Stimulated activated CD8-positive, alpha-beta memory T cell treated with anti-CD3 and anti-CD28 coated beads, Interleukin-7, amount 100 ng/mL, for 4 hours (primary cell): ENCODE results near the gene ITPK1.
"Not testable (repeated sequence)": the region's sequence is repeated elsewhere in the genome, so short reads cannot be mapped to it uniquely, and the experiment has no call there.

ENCODE experiments used
- DNase-seq, 2 donors: peaks; one replicate each; pipeline ENCODE4 v3.0.0-alpha.2; 2020; ENCODE audit warnings: low read depth in 2 of 2

ITPK1 gene

GRCh38 chr14:93084866-93085857 lies 30.6 kb downstream of the ITPK1 start:
- no peak for DNase-seq

GRCh38 chr14:93084402-93084801 lies 31.3 kb downstream of the ITPK1 start:
- DNase-seq = no peak

GRCh38 chr14:93083917-93084316 lies 31.8 kb downstream of the ITPK1 start:
- DNase-seq = no peak

GRCh38 chr14:93082576-93083001 lies 33.1 kb downstream of the ITPK1 start:
- DNase-seq = no peak

GRCh38 chr14:93081876-93082570 lies 33.7 kb downstream of the ITPK1 start:
- peak; percentile 64 to 68 for DNase-seq

- DNase-seq = no peak
These were observed 35.8 kb downstream of the ITPK1 start for GRCh38 chr14:93079865-93080403.

- DNase-seq = no peak
These were observed 36.4 kb downstream of the ITPK1 start for GRCh38 chr14:93079321-93079720.

DNA sequence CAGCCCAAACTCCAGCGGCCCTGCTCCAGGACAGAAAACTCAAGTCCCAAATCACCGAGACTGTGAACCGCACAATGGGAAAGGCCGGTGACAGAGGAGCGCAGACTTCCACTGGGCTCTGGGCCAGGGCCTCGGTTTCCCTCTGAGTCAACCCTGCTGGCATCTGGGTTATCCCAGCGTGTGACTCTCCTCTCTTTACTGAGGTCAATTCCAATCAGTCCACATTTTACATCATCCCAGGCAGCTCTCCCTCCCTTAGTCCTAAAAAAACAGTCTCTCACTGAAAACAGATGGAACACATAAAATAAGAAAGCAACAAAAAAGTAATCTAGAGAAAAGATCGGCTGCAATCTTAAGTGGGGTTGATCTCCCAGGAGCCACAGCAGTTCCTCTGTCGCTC lies 36.9 kb downstream of the ITPK1 start:
- DNase-seq = no peak

DNA sequence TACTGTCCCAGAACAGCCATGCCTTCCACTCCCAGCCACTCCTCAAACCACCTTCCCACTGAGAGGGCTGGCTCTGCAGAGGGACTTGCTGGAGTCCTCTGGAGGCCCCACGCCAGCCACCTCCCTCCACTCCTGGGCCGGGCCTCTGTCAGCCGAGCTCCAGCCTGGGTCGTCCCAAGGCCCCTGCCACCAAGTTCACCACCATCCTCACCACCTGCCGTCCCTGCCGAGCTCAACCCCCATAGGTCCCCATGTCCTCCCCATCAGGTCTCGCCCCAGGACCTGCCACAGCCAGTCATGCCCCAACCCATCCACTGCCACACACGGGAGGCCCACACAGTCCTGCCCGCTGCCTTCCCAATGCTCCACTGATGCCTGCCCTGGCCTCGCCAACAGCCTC lies 39.0 kb downstream of the ITPK1 start:
- no peak for DNase-seq

- DNase-seq = no peak
These were observed 39.8 kb downstream of the ITPK1 start for GRCh38 chr14:93075891-93076290.

DNA sequence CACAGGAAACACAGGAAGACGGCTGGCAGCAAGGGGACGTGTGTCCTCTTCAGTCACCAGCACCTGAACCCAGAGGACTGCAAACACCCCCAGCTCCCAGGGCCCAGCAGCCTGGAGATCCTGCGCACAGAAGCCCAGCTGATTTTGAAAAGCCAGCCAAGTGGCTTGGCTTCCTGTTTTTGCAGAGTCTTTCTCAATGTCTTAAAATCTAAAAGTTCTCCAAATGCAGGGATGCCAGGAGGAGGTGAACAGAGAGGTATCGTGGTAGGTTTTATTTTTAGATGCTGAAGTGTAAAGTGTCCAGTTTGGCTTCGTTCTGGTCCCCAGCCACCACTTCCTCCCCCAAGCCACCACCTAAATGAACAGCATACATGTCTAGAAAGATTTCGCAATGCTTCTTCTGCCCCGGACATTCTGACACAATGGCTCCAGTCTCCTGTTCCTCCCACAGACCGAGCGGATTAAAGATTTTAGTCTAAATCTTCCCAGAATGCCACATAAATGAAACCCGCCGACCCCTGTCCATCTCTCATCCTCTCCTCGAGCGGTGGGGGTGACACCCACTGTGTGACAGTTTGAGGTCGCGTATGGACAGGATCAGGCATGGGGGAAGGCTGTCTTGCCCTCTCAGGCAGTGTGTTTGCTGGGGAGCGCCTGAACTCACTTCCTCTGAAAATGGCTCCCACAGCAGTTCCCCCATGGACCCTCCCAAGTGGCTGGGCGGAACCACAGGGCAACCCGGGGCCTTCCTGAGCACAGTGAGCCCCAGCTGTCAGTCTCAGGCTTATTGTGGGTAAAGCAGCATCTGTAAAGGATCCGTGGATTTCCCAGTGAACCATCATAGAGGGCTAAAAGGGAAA lies 41.6 kb downstream of the ITPK1 start:
- DNase-seq = no peak

GRCh38 chr14:93073358-93073707 lies 42.4 kb downstream of the ITPK1 start:
- no peak for DNase-seq

DNA sequence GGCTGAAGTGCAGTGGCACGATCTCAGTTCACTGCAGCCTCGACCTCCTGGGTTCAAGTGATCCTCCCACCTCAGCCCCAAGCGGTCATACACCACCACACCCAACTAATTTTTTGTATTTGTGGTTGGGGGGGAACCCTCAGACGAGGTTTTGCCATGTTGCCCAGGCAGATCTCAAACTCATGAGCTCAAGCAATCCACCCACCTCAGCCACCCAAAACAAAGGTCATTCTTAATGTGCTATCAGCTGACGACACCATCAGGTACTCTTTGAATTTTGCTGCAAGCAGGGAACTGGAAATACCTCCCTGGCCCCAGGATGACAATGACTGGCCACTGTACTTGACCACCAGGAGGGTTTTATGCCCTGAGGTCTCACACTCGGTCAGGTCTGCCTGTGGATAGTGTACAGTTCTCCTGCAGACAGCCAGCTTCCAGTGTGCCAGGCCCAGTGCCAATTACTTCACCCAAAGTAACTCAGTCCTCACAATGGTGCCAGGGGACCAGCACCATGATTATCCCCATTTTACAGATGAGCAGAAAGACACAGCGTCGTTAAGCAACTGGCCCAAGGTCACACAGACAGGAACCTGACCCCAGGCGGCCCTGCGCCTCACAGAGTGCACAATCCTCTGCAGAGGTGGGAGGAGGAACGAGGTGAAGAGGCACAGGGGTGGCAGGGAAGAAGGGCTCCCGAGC lies 42.9 kb downstream of the ITPK1 start:
- DNase-seq = no peak

DNA sequence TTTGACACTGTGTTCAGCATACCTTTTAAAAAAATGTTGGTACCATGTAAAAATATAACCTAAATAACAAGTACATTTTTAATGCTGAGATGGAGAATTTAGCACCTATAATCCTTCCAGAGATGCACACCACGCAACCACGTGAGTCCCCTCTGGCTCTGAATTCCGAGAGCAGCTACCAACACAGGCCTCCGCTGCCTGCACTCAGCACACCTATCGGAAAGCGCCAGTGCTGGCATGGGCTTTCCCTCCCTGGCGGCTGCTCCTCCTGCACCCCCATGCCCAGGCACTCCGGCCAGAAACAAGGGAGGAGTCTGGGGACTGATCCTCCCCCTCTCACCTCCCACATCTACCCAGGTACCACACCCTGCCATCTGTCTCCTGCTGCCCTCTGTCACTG lies 47.0 kb downstream of the ITPK1 start:
- no peak for DNase-seq

DNA sequence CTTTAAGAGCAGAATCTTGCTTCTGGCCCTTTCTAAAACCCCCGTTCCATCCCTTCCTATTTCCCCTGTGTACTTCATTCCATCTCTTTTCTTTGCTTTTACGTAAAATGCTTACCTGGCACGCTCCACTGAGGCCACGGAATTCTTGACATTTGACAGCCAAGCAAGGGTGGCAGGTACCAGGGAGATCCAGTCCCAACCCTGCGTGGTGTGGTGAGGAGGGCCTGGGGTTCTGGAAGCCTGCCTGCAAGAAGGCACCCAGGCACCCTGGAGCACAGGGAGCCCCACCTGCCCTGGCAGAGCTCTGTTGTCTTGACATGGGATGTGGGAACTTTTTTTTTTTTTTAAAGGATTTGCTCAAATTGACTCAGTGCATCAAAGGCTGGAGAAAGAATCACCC lies 48.6 kb downstream of the ITPK1 start:
- no peak for DNase-seq

DNA sequence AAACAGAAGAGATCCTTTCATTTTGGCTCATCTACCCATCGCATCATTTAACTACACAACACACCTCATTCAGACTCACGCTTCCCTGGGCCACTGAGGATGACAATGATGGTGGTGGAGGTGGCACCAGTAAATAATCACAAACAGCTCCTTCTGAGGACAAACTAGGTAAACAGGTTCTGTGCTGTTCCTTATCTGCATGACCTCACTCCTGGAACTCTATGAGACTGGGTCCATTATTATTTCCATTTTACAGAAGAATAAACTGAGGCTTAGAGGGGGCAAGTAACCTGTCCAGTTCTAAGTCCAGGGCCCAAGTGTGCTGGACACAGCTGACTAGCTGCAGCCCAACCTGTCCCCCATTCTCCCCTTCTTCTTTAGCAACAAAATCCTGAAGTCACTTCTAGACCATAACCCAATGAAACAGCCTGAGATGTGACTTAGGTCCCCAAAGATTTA lies 50.4 kb downstream of the ITPK1 start:
- no peak for DNase-seq

DNA sequence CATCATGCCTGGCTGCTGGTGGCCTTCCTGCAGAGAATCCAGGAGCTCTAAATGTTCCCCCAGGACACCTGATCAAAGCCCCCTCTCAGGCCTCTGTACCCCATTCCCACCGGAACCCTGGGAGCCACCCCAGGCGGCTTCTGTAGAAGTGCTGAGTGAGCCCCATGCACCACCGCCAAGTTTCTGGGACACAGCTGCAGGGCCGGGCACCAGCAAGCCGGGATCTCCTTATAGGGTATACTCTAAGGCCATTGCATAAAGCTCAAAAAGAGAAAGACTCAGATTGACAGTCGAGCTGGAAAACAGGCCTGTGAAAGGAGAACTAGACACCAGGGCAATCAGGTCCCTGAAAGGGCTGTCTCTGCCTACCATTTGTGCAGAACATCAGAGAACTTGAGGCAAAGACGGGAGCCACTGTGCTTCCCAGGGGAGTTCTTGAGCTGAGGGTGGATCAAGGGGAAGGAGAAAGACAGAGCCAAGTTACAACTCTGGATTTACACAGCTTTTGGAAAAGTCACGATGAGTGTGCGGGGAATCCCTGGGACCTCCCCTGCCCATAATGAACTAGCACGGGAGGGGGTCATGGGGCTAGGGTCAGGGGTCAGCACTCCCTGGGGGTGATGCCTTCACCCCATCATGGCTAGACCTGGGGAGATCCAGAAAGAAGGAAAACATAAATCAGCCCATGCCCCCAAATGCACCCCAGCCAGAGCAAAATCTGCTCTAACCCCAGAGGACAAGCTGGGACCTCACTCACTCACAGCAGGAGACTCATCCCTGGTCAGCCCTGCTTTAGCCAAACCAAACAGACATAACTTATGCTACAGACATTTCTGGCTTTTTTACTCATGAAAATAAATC lies 51.1 kb downstream of the ITPK1 start:
- no peak for DNase-seq

DNA sequence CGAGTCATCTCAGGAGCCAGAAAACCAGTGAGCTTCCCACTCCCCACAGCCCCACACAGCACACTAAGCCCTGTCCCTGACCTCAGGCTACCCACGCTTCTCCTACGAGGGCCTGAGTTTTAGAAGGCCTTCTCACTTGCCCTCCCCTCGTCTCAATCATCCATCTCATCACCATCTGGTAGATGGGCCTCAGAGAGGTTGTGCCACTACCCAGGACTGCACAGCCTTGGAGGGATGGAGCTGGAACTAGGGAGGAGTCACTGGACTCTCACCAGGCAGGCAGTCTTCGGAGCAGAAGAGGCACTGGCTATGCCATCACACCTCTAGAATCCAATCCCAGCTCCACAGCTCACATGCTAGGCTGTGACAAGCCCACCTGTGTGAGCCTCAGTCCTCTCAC lies 52.3 kb downstream of the ITPK1 start:
- no peak for DNase-seq

DNA sequence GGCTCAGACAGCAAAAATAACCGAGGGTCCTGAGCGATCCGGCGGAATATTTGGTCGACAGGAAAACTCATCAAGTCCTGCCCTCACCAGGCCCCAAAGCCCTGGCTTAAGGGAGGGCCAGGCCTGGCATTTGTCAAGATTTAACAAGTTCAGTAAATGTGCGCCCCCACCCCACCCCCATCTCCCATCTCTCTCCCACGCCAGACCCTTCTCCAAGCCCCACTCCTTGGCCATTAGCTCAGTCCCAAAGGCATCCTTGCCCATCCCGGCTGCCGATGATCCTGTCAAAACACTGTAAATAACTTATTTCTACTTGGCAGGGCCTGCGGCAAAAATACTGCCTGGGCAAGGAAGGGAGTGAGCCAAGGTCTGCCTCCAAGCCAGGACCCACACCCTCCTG lies 52.8 kb downstream of the ITPK1 start:
- DNase-seq = no peak

- not testable (repeated sequence) for DNase-seq
These were observed 53.7 kb downstream of the ITPK1 start for GRCh38 chr14:93062013-93062412.
